ENCODE results near the gene CASP1. TPM values are rescaled to one million over a fixed set of nuclear protein-coding genes. Genes with fewer than 3 reads are reported as not detected.

Gene CASP1
- total and polyA plus RNA-seq, 4 donors = 6.9 to 15.2 (median 8.6) TPM

DNA sequence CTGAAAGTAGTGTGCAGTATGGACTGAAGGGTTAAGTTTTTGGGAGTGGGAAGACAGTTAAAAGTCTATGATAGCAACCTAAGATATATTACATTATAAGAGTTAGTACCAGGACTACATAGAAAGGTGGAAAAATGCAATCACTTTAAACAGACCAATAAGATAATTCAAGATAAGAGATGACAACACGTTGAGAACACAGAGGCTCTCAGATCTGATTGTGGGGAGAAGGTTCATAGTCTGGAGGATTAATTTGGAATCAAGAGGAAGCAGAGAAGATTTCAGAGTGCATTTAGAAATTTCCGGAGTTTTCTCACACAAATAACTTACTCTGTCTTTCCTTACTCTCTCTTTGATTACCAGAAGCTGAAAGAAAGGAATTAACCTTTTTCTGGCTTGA lies 12.4 kb downstream of the CASP1 start:
- TF ChIP-seq GABPA (IDR thresholded peaks at IDR 0.05 in 1 of 2, conservative IDR thresholded peaks at IDR 0.05 in 1 of 2) = no peak
- no peak for TF ChIP-seq YY1 (IDR thresholded peaks at IDR 0.05)
- TF ChIP-seq SP1 (IDR thresholded peaks at IDR 0.05) = no peak
- no peak for TF ChIP-seq RXRA (IDR thresholded peaks at IDR 0.05)
- TF ChIP-seq HNF4A (conservative IDR thresholded peaks at IDR 0.05) = no peak
- no peak for TF ChIP-seq FOXA1 (IDR thresholded peaks at IDR 0.05)
- TF ChIP-seq, protein P1, sequence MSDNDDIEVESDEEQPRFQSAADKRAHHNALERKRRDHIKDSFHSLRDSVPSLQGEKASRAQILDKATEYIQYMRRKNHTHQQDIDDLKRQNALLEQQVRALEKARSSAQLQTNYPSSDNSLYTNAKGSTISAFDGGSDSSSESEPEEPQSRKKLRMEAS (IDR thresholded peaks at IDR 0.05) = no peak
- H3K9me3 ChIP-seq (ENCODE audit: control insufficient read depth in 4 of 4, low read length in 3 of 4) = no peaks in the 10 kb centered on the region
- no peaks in the 10 kb centered on the region for H3K27me3 ChIP-seq (ENCODE audit: control insufficient read depth in 4 of 4, insufficient read depth in 4 of 4, low read length in 3 of 4)
- WGBS = 48% methylated on average over 2 of the region's 2 CpGs
- H3K36me3 ChIP-seq (ENCODE audit: control insufficient read depth in 4 of 4, insufficient read depth in 3 of 4, low read depth in 1 of 4, low read length in 3 of 4) = peaks cover 0 to 17% (median 8%) of the 10 kb centered on the region in 4 donors
- no peaks in the 10 kb centered on the region for H3K4me1 ChIP-seq (ENCODE audit: control insufficient read depth in 4 of 4, insufficient read depth in 4 of 4, low read length in 3 of 4)
- no peak overlapping the region for H3K9ac ChIP-seq (ENCODE audit: low read depth in 1 of 2, low read length in 2 of 2)
- H3K4me3 ChIP-seq (ENCODE audit: low read depth in 1 of 3, low read length in 3 of 3) = no peak overlapping the region
- H3K27ac ChIP-seq (ENCODE audit: low read depth in 1 of 2, low read length in 2 of 2) = no peak overlapping the region
- DNase-seq (ENCODE audit: low spot score) = no peak

DNA sequence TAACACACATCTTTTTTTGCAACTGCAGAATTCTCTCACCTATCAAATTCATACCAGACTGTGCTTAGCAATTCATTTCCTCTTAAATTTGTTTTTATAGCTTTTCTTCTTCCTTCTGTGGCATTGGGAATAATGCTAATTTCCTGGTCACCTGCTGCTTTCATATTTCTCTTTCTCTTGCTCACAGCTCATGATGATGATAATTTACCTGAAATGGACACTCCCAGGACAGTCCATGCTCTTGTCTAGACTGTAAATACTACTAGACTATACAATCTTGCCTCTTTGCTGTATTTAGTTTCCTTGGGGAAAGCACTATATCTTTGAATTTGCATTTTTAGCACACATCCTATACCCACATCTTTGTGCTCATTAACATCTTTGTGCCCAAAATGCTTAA lies 27.5 kb downstream of the CASP1 start:
- TF ChIP-seq TAF1 (conservative IDR thresholded peaks at IDR 0.05) (no peak), JUND (IDR thresholded peaks at IDR 0.05) (no peak), YY1 (IDR thresholded peaks at IDR 0.05) (no peak), EGR1 (IDR thresholded peaks at IDR 0.05; ENCODE audit: low read depth in 2 of 2) (no peak), SP1 (IDR thresholded peaks at IDR 0.05) (no peak), GABPA (IDR thresholded peaks at IDR 0.05 in 1 of 2, conservative IDR thresholded peaks at IDR 0.05 in 1 of 2) (no peak), FOXA2 (IDR thresholded peaks at IDR 0.05) (no peak), RXRA (IDR thresholded peaks at IDR 0.05) (no peak), HNF4A (conservative IDR thresholded peaks at IDR 0.05) (no peak), NR2F2 (IDR thresholded peaks at IDR 0.05) (no peak), RAD21 (IDR thresholded peaks at IDR 0.05) (no peak), HNF4G (IDR thresholded peaks at IDR 0.05) (no peak)
- TF ChIP-seq, protein P2, sequence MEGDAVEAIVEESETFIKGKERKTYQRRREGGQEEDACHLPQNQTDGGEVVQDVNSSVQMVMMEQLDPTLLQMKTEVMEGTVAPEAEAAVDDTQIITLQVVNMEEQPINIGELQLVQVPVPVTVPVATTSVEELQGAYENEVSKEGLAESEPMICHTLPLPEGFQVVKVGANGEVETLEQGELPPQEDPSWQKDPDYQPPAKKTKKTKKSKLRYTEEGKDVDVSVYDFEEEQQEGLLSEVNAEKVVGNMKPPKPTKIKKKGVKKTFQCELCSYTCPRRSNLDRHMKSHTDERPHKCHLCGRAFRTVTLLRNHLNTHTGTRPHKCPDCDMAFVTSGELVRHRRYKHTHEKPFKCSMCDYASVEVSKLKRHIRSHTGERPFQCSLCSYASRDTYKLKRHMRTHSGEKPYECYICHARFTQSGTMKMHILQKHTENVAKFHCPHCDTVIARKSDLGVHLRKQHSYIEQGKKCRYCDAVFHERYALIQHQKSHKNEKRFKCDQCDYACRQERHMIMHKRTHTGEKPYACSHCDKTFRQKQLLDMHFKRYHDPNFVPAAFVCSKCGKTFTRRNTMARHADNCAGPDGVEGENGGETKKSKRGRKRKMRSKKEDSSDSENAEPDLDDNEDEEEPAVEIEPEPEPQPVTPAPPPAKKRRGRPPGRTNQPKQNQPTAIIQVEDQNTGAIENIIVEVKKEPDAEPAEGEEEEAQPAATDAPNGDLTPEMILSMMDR (IDR thresholded peaks at IDR 0.05; ENCODE audit: low read depth, low read length, missing input control) = no peak
- TF ChIP-seq, protein P3, sequence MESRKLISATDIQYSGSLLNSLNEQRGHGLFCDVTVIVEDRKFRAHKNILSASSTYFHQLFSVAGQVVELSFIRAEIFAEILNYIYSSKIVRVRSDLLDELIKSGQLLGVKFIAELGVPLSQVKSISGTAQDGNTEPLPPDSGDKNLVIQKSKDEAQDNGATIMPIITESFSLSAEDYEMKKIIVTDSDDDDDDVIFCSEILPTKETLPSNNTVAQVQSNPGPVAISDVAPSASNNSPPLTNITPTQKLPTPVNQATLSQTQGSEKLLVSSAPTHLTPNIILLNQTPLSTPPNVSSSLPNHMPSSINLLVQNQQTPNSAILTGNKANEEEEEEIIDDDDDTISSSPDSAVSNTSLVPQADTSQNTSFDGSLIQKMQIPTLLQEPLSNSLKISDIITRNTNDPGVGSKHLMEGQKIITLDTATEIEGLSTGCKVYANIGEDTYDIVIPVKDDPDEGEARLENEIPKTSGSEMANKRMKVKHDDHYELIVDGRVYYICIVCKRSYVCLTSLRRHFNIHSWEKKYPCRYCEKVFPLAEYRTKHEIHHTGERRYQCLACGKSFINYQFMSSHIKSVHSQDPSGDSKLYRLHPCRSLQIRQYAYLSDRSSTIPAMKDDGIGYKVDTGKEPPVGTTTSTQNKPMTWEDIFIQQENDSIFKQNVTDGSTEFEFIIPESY (IDR thresholded peaks at IDR 0.05) = no peak
- TF ChIP-seq, protein P1 (IDR thresholded peaks at IDR 0.05) = no peak
- TF ChIP-seq, protein P4, sequence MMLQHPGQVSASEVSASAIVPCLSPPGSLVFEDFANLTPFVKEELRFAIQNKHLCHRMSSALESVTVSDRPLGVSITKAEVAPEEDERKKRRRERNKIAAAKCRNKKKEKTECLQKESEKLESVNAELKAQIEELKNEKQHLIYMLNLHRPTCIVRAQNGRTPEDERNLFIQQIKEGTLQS (IDR thresholded peaks at IDR 0.05) = no peak
- Histone ChIP-seq H3K27ac (ENCODE audit: low read depth in 1 of 2, low read length in 2 of 2) (no peak overlapping the region), H3K4me3 (ENCODE audit: low read depth in 1 of 3, low read length in 3 of 3) (no peak overlapping the region), H3K4me1 (ENCODE audit: control insufficient read depth in 4 of 4, insufficient read depth in 4 of 4, low read length in 3 of 4) (no peaks in the 10 kb centered on the region), H3K27me3 (ENCODE audit: control insufficient read depth in 4 of 4, insufficient read depth in 4 of 4, low read length in 3 of 4) (no peaks in the 10 kb centered on the region), H3K36me3 (ENCODE audit: control insufficient read depth in 4 of 4, insufficient read depth in 3 of 4, low read depth in 1 of 4, low read length in 3 of 4) (no peaks in the 10 kb centered on the region), H3K9me3 (ENCODE audit: control insufficient read depth in 4 of 4, low read length in 3 of 4) (no peaks in the 10 kb centered on the region), H3K9ac (ENCODE audit: low read depth in 1 of 2, low read length in 2 of 2) (no peak overlapping the region)
- no peak for DNase-seq (ENCODE audit: low spot score)
